ENCODE data around the gene EML4.
A peak's percentile ranks its signal among the peaks of the same experiment; 100 is the strongest.
"Not testable (repeated sequence)": the region's sequence is repeated elsewhere in the genome, so short reads cannot be mapped to it uniquely, and the experiment has no call there.

The EML4 gene

GRCh38 chr2:42173467-42173866 lies 4.3 kb downstream of the EML4 start:
- not testable (repeated sequence) for DNase-seq

GRCh38 chr2:42176992-42177738 lies 8.0 kb downstream of the EML4 start:
- DNase-seq = no peak

- DNase-seq = no peak
Measured at GRCh38 chr2:42178335-42178734, 9.2 kb downstream of the EML4 start.

- no peak for DNase-seq
Measured at GRCh38 chr2:42180300-42180699, 11.1 kb downstream of the EML4 start.

GRCh38 chr2:42182654-42183308 lies 13.6 kb downstream of the EML4 start:
- no peak for DNase-seq

GRCh38 chr2:42183775-42184174 lies 14.6 kb downstream of the EML4 start:
- no peak for DNase-seq

- no peak for DNase-seq
Measured at GRCh38 chr2:42184346-42184745, 15.2 kb downstream of the EML4 start.

- DNase-seq = no peak
Measured at GRCh38 chr2:42185220-42185921, 16.2 kb downstream of the EML4 start.

- DNase-seq = no peak
Measured at GRCh38 chr2:42186366-42186765, 17.2 kb downstream of the EML4 start.

GRCh38 chr2:42186945-42187632 lies 17.9 kb downstream of the EML4 start:
- no peak for DNase-seq

- DNase-seq = no peak
Measured at GRCh38 chr2:42187886-42188285, 18.7 kb downstream of the EML4 start.

- no peak for DNase-seq
Measured at GRCh38 chr2:42189235-42189566, 20.0 kb downstream of the EML4 start.

- no peak for DNase-seq
Measured at GRCh38 chr2:42190191-42190590, 21.0 kb downstream of the EML4 start.

- no peak for DNase-seq
Measured at GRCh38 chr2:42191285-42192009, 22.3 kb downstream of the EML4 start.

GRCh38 chr2:42192010-42192373 lies 22.8 kb downstream of the EML4 start:
- no peak for DNase-seq

GRCh38 chr2:42192652-42193566 lies 23.8 kb downstream of the EML4 start:
- DNase-seq = no peak

GRCh38 chr2:42193722-42194187 lies 24.6 kb downstream of the EML4 start:
- DNase-seq = no peak

- no peak for DNase-seq
Measured at GRCh38 chr2:42194428-42194827, 25.3 kb downstream of the EML4 start.

GRCh38 chr2:42195559-42195958 lies 26.4 kb downstream of the EML4 start:
- no peak for DNase-seq

- no peak for DNase-seq
Measured at GRCh38 chr2:42196070-42196402, 26.9 kb downstream of the EML4 start.

GRCh38 chr2:42196403-42197267 lies 27.5 kb downstream of the EML4 start:
- peak; percentile 41 for DNase-seq
